Raji (cell line): Measurements from ENCODE around the gene NLRP6.

Experiments
- POLR2A ChIP-seq: IDR thresholded peaks from 2 replicates; pipeline ENCODE4 v1.6.1; 2011; ENCODE audit warnings: low read depth, low read length, control low read depth; ENCODE audit not compliant: insufficient read depth

NLRP6 gene

GRCh38 chr11:293271-293851, 15.2 kb downstream of the NLRP6 start:
- TF ChIP-seq POLR2A: no peak

- TF ChIP-seq POLR2A: no peak
Observed at GRCh38 chr11:293852-294661, 15.8 kb downstream of the NLRP6 start.

GRCh38 chr11:294780-295179, 16.6 kb downstream of the NLRP6 start:
- TF ChIP-seq POLR2A: no peak

GRCh38 chr11:295351-296170, 17.4 kb downstream of the NLRP6 start:
- no peak for TF ChIP-seq POLR2A

- 0 out of 2 replicates have a peak, but pooled peaks have one; percentile 9 for TF ChIP-seq POLR2A
Observed at GRCh38 chr11:296171-297050, 18.2 kb downstream of the NLRP6 start.

- TF ChIP-seq POLR2A: no peak
Observed at GRCh38 chr11:297051-297585, 18.9 kb downstream of the NLRP6 start.

GRCh38 chr11:297586-298405, 19.6 kb downstream of the NLRP6 start:
- TF ChIP-seq POLR2A: peak; percentile 24; the same call in 1 of the 2 replicates

GRCh38 chr11:298406-299065, 20.3 kb downstream of the NLRP6 start:
- peak; percentile 14; the same call in 1 of the 2 replicates for TF ChIP-seq POLR2A

GRCh38 chr11:299081-299891, 21.1 kb downstream of the NLRP6 start, which contains the start of gene IFITM5:
TSS of gene IFITM5 (minus strand) at chr11:299526. CDS start at chr11:299490, 36 bp downstream.
- TF ChIP-seq POLR2A: no peak

- no peak for TF ChIP-seq POLR2A
Observed at GRCh38 chr11:299951-300735, 21.9 kb downstream of the NLRP6 start.

GRCh38 chr11:303363-303762, 25.2 kb downstream of the NLRP6 start:
- TF ChIP-seq POLR2A: no peak
